MCF 10A (cell line): Measurements from ENCODE around the gene DENND4C. TPM values are rescaled to one million over a fixed set of nuclear protein-coding genes. Genes with fewer than 3 reads are reported as not detected.

Experiments used
- Bru-seq: library from RNA; stranded (reverse); fragments of 400-500 nt; gene quantifications from one replicate; lab custom pipeline; 2021; lab: Mats Ljungman, UMichigan
- BruChase-seq, 2 experiments: library from RNA; stranded (reverse); fragments of 400-500 nt; gene quantifications; one replicate each; lab custom pipeline; 2021; lab: Mats Ljungman, UMichigan
- BruUV-seq: library from RNA; stranded (reverse); fragments of 400-500 nt; replicated peaks from 2 replicates; lab custom pipeline; 2021; lab: Mats Ljungman, UMichigan
- CTCF ChIA-PET: fragments of 300-600 bp; sonication (Branson Sonifier 250); formaldehyde crosslinking; extraction: SDS; loops from one replicate; lab custom pipeline; 2021; ENCODE audit warnings: antibody characterized with exemption, inconsistent platforms; lab: Yijun Ruan, JAX
- POLR2A ChIA-PET: fragments of 300-600, 350-650 bp; sonication (Branson Sonifier 250); formaldehyde crosslinking; extraction: SDS; loops from one replicate; lab custom pipeline; 2020; ENCODE audit warnings: antibody characterized with exemption, inconsistent platforms; lab: Yijun Ruan, JAX
- DNase-seq: peaks from one replicate; pipeline ENCODE4 v3.0.0-alpha.2; 2018; ENCODE audit not compliant: unreplicated experiment
- H3K27ac Mint-ChIP-seq: one replicate; pipeline ENCODE4 v1.8.0; 2022; ENCODE audit warnings: mild to moderate bottlenecking, low read depth, mixed read lengths; ENCODE audit not compliant: unreplicated experiment
- H3K27me3 Mint-ChIP-seq: one replicate; pipeline ENCODE4 v1.8.0; 2022; ENCODE audit warnings: mixed read lengths; ENCODE audit not compliant: insufficient read depth, unreplicated experiment
- H3K36me3 Mint-ChIP-seq: one replicate; pipeline ENCODE4 v1.8.0; 2022; ENCODE audit warnings: mild to moderate bottlenecking, moderate library complexity, mixed read lengths; ENCODE audit not compliant: insufficient read depth, unreplicated experiment
- H3K4me1 Mint-ChIP-seq: one replicate; pipeline ENCODE4 v1.8.0; 2022; ENCODE audit warnings: mixed read lengths; ENCODE audit not compliant: insufficient read depth, unreplicated experiment
- H3K4me3 Mint-ChIP-seq: one replicate; pipeline ENCODE4 v1.8.0; 2022; ENCODE audit warnings: mild to moderate bottlenecking, moderate library complexity, mixed read lengths; ENCODE audit not compliant: unreplicated experiment
- H3K9me3 Mint-ChIP-seq: one replicate; pipeline ENCODE4 v1.8.0; 2022; ENCODE audit warnings: mixed read lengths; ENCODE audit not compliant: unreplicated experiment
- intact Hi-C: fragments of 100-400 bp; cut with micrococcal nuclease; formaldehyde crosslinking; loops from 2 replicates; pipeline ENCODE4 v1.14.1; 2022
- long read RNA-seq: library from polyadenylated mRNA; stranded (forward); transcript quantifications from one replicate; pipeline ENCODE4 v2.0.0, GENCODE V29; 2022
- total RNA-seq: library from RNA; stranded (reverse); gene quantifications from 2 replicates; pipeline ENCODE4 v1.2.3, GENCODE V29; 2022
- TF ChIP-seq, protein P1 (sequence below): fragments of 200-600 bp; IDR thresholded peaks from one replicate; pipeline ENCODE4 v1.8.0; 2022; ENCODE audit warnings: antibody characterized with exemption, mild to moderate bottlenecking; ENCODE audit not compliant: unreplicated experiment

Gene DENND4C
- total RNA-seq (26.4 and 36.4 TPM in 2 replicates), Bru-seq, nascent RNA (percentile 81 among the genes with signal in this experiment), BruChase-seq, experiment 1, labeled RNA remaining after a 6-hour chase (percentile 81 among the genes with signal in this experiment), BruChase-seq, experiment 2, labeled RNA remaining after a 2-hour chase (percentile 78 among the genes with signal in this experiment)
- long read RNA-seq, full-length matches to known transcripts: 16 of 36 reads
- long read RNA-seq, partial matches to known transcripts: 10 of 36 reads
- long read RNA-seq, other reads (novel, unspliced or antisense): 10 of 36 reads

DNA sequence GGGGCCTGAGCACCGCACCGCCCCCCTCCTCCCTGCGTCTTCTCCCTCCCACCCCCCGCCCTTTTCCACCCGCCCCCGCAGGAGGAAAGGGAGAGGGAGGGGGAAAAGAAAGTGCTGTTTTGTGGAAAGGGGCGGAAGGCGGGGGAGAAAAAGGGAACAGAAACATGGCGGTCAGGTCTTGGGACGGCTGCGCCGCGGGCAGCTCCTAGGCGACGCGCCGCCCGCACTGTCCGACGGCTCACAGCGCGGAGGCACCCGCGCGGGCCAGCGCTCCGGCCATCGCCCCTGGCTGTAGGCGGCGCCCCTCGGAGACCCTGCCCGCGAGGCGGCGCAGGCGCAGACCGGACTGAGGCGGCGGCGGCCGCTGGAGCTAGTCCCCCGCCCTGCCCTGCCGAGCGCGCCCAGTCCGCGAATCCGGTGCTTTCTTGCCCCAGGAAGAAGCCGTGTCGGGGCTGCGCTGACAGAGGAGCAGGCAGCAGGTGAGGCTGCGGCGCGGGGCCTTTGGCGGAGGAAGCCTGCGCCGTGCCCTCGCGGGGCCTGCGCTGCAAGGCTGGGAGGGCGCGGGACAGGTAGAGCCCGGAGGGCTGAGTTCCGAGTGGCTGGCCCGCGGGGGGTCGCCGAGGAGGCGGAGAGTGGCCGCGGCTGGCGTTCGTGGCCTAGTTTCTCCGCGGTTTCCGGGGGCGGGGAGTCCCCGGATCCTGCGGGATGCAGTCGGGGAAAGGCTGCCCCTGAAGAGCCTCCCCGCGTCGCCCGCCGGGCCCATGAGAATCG is at the start of gene DENND4C:
DENND4C (plus strand) TSS at position 339 of the 771 bp plus-strand sequence. CDS start 45,482 bp downstream, outside the sequence.
- Mint-ChIP-seq H3K36me3 (no peaks in the 10 kb centered on the region), H3K27me3 (no peaks in the 10 kb centered on the region), H3K27ac (no peak within 1 kb of the TSS), H3K4me1 (peaks cover 12% of the 10 kb centered on the region), H3K4me3 (no peak within 1 kb of the TSS), H3K9me3 (no peaks in the 10 kb centered on the region)
- intact Hi-C loops: loop anchor here (2.0 to 5.0 kb wide), 5 partner anchors 48 to 182 kb away; partner anchors contain the start of genes HAUS6 and RRAGA
- ChIA-PET CTCF (interaction anchor here (0.6 to 1.5 kb wide), 5 partner anchors 47 to 182 kb away, joined by 3 to 6 read pairs (median 3); partner anchors contain the start of gene RRAGA), POLR2A (interaction anchor here (0.6 to 5.8 kb wide), 26 partner anchors 11 to 181 kb away, joined by 3 to 84 read pairs (median 4); partner anchors contain the start of genes ACER2, HAUS6, RPS6 and RRAGA)
- peak; percentile 91 for DNase-seq
- TF ChIP-seq, protein P1, sequence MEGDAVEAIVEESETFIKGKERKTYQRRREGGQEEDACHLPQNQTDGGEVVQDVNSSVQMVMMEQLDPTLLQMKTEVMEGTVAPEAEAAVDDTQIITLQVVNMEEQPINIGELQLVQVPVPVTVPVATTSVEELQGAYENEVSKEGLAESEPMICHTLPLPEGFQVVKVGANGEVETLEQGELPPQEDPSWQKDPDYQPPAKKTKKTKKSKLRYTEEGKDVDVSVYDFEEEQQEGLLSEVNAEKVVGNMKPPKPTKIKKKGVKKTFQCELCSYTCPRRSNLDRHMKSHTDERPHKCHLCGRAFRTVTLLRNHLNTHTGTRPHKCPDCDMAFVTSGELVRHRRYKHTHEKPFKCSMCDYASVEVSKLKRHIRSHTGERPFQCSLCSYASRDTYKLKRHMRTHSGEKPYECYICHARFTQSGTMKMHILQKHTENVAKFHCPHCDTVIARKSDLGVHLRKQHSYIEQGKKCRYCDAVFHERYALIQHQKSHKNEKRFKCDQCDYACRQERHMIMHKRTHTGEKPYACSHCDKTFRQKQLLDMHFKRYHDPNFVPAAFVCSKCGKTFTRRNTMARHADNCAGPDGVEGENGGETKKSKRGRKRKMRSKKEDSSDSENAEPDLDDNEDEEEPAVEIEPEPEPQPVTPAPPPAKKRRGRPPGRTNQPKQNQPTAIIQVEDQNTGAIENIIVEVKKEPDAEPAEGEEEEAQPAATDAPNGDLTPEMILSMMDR: no peak
- BruUV-seq: no TSS peak

DNA sequence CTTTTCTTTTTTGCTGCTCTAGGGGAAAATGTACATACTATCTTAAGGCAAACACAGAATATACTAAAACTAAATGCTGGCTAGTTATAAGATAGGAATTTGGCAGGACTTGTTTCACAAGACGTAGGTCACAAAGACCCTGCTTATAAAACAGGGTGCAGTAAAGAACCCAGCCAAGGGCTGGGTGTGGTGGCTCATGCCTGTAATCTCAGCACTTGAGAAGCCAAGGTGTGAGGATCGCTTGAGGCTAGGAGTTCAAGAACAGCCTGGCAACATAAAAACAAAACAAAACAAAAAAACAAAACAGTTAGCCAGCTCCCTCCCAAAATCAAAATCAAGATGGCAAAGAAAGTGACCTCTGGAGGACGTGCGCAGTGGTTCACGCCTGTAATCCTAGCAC is 49.5 kb upstream of the DENND4C start:
- no peak for DNase-seq
- intact Hi-C loops: loop anchor here (5.0 to 10.0 kb wide), 2 partner anchors 51 to 194 kb away; partner anchors contain the start of gene DENND4C
- Mint-ChIP-seq H3K27me3 (no peaks in the 10 kb centered on the region), H3K9me3 (no peaks in the 10 kb centered on the region), H3K4me3 (no peak overlapping the region), H3K36me3 (no peaks in the 10 kb centered on the region), H3K4me1 (peaks cover 7% of the 10 kb centered on the region), H3K27ac (no peak overlapping the region)
- TF ChIP-seq, protein P1: no peak
- POLR2A ChIA-PET: no interaction called here
- BruUV-seq: no TSS peak
- CTCF ChIA-PET: no interaction called here

DNA sequence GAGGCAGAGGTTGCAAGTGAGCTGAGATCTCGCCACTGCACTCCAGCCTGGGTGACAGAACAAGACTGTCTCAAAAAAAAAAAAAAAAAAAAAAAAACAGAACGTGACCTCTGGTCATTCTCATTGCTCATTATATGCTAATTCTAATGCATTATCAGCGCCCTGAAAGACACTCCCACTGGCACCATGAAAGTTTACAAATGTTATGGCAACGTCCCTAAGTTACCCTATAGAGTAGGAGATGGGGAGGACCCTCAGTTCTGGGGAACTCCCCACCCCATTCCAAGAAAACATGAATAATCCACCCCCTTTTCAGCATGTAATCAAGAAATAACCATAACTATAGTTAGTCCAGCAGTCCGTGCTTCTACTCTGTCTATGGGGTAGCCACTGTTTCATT is 48.9 kb upstream of the DENND4C start:
- Mint-ChIP-seq H3K27ac (no peak overlapping the region), H3K4me1 (peaks cover 13% of the 10 kb centered on the region), H3K27me3 (no peaks in the 10 kb centered on the region), H3K4me3 (no peak overlapping the region), H3K9me3 (no peaks in the 10 kb centered on the region), H3K36me3 (no peaks in the 10 kb centered on the region)
- TF ChIP-seq, protein P1: no peak
- ChIA-PET POLR2A (no interaction called here), CTCF (no interaction called here)
- no peak for DNase-seq
- intact Hi-C loops: loop anchor here (5.0 to 10.0 kb wide), 2 partner anchors 51 to 193 kb away; partner anchors contain the start of gene DENND4C
- no TSS peak for BruUV-seq
